ENCODE data around the gene ETV6.

ETV6 gene

GRCh38 chr12:11870041-11870451, 220.6 kb downstream of the ETV6 start:
- no peak for DNase-seq

- no peak for DNase-seq
Measured at GRCh38 chr12:11872055-11872454, 222.6 kb downstream of the ETV6 start.

- peak; percentile 12 for DNase-seq
Measured at GRCh38 chr12:11875414-11875935, 226.0 kb downstream of the ETV6 start.

GRCh38 chr12:11876307-11876706, 226.8 kb downstream of the ETV6 start:
- DNase-seq, result no peak

- DNase-seq, result no peak
Measured at GRCh38 chr12:11877102-11877826, 227.8 kb downstream of the ETV6 start.

GRCh38 chr12:11877869-11878780, 228.7 kb downstream of the ETV6 start:
- DNase-seq, result peak; percentile 88

- DNase-seq, result no peak
Measured at GRCh38 chr12:11879306-11879705, 229.8 kb downstream of the ETV6 start.

- DNase-seq, result no peak
Measured at GRCh38 chr12:11880381-11880780, 230.9 kb downstream of the ETV6 start.

- no peak for DNase-seq
Measured at GRCh38 chr12:11881835-11882234, 232.4 kb downstream of the ETV6 start.

GRCh38 chr12:11882301-11883019, 233.0 kb downstream of the ETV6 start:
- DNase-seq, result peak; percentile 30

GRCh38 chr12:11884116-11884515, 234.6 kb downstream of the ETV6 start:
- DNase-seq, result no peak

GRCh38 chr12:11884706-11885105, 235.2 kb downstream of the ETV6 start:
- DNase-seq, result peak; percentile 22

GRCh38 chr12:11885261-11886038, 236.0 kb downstream of the ETV6 start:
- DNase-seq, result peak; percentile 98

GRCh38 chr12:11886339-11886738, 236.9 kb downstream of the ETV6 start:
- DNase-seq, result no peak

- DNase-seq, result no peak
Measured at GRCh38 chr12:11888029-11888428, 238.6 kb downstream of the ETV6 start.

- DNase-seq, result no peak
Measured at GRCh38 chr12:11891346-11891745, 241.9 kb downstream of the ETV6 start.

GRCh38 chr12:11891754-11892386, 242.4 kb downstream of the ETV6 start:
- no peak for DNase-seq

- no peak for DNase-seq
Measured at GRCh38 chr12:11893998-11894397, 244.5 kb downstream of the ETV6 start.

GRCh38 chr12:11894890-11895289, 245.4 kb downstream of the ETV6 start:
- no peak for DNase-seq

- DNase-seq, result no peak
Measured at GRCh38 chr12:11895421-11896078, 246.1 kb downstream of the ETV6 start.

- DNase-seq, result no peak
Measured at GRCh38 chr12:11896417-11896929, 247.0 kb downstream of the ETV6 start.

Measured in DMS153 (cell line).